Activated CD8-positive, alpha-beta memory T cell treated with anti-CD3 and anti-CD28 coated beads, Interleukin-2, amount 50 U/mL, for 1 hour (primary cell): Measurements from ENCODE around the gene KRTDAP.

ENCODE experiments used
- DNase-seq: peaks from one replicate; pipeline ENCODE4 v3.0.0-alpha.2; 2020; ENCODE audit errors: extremely low read depth

KRTDAP gene

DNA sequence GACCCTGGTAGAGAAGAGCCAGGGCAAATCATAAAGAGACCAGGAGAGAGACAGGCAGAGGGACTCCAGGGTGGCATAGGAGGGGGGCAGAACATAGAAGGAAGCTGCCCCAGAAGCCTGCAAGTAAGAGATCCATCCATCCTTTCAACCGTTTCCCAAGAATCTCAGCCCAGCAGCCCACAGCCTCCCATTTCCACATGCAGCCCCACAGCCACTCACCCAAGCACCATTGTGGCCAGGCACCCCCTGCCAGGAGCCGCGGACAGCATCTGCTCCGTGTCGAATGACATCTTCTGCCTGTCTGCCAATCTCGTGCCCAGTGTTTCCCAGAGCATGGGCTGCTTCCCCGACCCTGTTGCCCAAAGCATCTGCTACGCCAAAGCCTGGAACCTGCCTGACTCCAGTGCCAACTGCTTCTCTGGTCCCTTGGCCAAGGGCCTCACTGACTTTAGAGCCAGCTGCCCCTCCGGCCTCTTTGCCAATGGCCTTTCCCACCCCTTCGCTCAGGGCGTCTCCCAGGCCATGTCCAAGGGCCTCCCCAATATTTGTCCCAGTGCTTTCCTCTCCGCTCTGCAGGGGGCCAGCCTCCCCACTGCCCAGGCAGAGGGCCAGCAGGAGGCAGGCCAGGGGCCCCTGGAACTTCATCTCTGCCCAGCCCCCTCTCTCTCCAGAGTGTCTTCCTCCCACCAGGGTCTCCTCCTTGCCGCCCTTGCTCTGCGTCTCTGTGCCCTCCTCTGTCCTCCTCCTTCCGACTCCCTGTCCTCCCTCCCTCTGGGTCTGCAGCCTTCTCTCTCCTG is 22.8 kb upstream of the KRTDAP start:
- no peak for DNase-seq

DNA sequence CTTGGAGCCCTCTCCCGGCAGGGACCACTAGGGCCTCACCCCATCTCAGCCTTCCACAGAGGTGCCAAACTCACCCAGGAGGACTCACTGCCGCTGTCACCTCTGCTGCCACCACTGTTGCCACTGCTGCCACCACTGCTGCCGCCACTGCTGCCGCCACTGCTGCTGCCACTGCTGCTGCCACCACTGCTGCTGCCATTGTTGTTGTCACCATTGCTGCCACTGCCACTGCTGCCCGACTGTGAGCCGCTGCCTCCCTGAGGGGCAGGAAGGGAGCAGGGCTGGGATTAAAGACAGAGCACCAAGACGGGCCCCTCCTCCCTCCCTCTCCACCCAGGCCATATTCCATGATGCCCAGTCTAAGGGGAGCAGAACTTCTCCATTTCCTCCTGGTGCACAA is 21.1 kb upstream of the KRTDAP start:
- DNase-seq = no peak

DNA sequence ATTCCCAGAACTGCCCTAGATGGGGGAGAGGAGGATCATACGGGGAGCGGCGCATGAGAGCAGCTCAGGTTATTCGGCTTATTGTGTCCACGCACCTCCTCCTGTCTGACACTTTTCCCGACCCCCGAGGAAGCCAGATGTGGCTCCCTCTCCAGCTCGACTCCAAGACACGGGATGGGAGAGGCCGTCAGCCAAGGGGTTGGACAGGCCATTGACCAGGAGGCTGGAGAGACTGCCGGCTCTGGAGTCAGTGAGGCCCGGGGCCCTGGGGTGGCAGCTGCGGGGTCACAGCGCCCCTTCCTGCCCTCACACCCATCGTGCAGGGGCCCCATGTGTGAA is 20.3 kb upstream of the KRTDAP start:
- DNase-seq = no peak

DNA sequence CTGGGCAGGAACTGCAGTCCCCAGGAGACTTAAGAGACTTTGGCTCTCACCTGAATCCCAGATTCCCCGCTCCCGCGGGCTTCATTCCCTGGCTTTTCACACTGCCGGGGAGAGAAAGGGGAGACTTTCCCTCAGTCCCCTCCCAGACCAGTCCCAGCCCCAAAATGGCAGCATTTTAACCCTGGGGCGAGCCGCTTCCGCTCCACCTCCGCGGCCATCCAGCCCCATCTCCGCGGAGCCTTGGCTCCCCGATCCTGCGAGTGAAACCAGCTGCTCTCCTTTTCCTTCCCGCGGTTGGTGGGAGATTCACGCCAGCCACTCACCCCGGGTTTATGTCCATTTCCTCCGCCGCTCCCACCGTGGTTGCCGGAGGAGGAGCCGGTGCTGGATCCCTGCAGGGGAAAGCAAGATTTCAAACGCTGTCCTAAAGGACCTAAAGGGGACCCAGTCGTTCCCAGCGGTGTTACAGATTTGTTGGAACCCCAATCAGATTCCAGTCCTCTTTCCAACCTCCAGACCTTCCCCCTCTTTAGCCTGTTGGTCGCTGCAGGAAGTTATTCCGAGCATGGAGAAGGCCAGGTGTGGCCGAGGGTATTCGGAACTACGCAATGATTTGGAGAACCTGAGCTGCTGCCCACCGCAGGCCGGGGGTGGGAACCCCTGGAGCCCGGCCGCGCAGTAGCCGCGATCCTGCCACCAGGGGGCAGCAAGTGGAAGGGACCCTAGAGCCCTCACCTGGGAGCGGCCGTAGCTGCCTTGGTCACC is 19.8 kb upstream of the KRTDAP start:
- DNase-seq = peak; percentile 33

DNA sequence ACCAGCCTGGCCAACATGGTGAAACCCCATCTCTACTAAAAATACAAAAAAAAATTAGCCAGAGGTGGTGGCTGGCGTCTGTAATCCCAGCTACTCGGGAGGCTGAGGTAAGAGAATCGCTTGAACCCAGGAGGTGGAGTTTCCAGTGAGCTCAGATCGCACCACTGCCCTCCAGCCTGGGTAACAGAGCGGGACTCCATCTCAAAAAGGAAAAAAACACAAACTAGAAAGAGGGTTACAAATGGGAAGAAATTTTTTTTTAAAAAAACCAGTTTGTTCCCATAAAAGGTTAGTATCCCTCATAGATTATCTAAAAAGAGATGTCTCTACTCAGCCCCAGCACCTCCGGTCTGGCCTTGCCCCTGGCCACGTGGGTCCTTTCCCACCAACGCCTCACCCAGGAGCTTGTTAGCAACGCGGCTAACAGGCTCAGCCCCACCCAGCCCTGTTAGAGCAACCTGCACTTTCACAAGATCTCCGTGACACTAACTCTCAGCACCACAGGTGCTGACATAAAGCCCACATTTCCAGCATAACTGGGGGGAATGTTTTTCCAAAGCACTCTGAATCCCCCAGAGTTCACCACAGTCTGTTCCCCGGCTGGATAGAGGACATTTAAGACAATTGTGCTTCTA is 18.9 kb upstream of the KRTDAP start:
- DNase-seq = no peak

DNA sequence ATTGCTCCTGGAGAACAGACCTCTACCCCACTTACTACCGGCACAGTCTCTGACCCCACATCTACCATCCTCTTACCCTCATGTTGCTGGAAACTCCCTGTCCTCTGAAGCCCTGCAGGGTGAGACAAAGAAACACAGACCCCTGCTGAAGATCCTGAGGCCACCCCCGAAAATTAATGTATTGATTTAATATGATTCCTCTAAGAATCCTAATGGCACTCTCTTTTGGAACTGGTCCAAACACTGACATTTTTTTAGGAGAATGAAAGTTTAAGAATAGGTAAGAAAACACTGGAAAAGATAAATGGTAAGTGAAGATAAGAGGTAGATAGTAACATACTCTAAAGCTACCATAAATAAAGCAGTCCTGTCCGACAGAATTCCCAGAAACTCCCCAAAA is 17.9 kb upstream of the KRTDAP start:
- DNase-seq = no peak

DNA sequence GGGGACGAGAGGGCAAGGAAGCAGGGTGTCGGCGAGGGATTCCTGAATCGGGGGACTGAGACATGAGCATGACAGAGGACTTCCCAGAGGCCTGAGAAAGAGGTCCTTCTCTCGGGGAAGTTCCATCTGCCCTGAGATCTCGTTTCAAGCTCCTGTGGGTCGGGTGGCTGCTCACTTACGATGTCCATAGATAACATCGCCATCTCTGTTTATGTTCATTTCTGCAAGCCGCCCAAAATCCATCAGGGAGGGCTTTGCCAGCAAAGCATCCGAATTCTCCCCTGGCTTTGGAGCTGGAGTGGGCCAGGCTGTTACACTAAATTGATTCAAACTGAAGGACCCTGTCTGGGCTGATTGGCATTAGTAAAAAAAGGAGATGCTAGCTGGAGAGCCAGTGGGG is 17.3 kb upstream of the KRTDAP start:
- no peak for DNase-seq

DNA sequence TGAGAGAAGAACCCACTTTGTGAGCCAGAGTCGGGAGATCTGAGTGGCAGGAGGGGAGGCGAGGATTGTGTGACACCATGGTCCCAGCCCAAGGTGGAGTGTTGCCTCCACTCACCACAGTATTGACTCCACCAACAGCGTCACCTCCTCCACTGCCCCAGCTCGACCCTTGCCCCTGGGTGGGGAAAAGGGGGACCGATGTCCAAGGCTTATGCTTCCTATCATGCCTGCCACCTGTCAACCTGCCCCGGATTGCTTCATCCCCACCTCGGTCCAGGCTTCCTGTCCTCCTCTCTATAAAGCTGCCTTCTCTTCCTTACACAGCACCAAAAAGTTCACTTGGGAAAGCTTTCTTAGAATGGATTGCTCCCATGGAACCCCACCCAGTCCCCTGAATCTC is 15.7 kb upstream of the KRTDAP start:
- no peak for DNase-seq

DNA sequence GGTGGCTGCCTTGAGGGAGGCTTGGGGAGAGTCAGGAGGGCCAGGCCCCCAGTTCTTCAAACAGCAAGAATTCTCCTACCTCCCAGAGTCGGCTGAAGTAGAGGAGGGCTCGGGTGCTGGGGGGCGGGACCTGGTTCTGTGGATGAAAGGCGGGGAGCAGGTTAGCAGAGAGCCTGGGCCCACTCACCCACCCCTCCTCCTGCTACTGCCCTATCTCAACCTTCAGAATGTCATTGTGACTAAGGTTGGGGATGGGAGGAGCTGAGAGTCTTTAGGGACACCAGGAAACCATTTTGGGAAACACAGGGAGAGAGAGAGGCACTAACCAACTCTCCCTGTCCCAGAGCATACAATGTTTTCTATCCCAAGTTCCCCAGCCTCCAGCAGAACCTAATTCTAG is 12.5 kb upstream of the KRTDAP start:
- no peak for DNase-seq

DNA sequence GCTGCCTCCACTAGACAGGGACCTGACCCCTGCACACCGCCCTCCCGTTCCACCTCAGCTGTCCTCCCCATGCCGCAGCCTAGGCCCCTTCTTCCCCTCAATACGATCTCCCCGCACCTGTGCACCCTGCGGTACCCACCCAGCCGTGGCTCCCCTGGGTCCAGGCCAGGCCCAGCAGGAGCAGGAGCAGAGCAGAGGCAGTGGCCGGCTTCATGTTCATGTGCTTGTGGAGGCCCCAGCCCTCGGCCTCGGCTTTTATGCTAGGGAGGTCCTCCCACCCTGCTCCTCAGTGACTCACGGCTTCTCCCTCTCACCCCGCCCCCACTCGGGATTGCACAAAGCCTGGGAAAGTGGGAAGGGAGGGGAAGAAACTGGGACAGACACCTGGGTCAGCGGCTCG is 11.4 kb upstream of the KRTDAP start:
- no peak for DNase-seq

DNA sequence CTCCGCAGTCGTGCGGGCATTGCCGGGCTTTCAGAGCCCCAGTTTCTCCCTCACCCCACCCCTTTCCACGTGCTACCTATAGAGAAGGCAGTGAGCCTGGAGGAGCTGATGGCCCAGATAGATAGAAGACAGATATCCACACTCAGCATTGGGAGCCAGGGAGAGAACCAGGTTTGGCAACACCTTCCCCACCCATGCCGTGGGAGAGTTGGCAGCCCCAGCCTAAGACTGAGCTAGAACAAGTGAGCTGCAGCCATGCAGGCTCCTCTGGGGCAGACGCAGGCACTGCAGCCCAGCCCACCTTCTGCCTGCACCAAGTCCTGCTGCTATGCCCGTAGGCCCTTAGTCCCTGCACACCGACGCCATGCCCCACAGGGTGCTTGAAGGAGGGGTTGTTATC is 10.3 kb upstream of the KRTDAP start:
- no peak for DNase-seq

DNA sequence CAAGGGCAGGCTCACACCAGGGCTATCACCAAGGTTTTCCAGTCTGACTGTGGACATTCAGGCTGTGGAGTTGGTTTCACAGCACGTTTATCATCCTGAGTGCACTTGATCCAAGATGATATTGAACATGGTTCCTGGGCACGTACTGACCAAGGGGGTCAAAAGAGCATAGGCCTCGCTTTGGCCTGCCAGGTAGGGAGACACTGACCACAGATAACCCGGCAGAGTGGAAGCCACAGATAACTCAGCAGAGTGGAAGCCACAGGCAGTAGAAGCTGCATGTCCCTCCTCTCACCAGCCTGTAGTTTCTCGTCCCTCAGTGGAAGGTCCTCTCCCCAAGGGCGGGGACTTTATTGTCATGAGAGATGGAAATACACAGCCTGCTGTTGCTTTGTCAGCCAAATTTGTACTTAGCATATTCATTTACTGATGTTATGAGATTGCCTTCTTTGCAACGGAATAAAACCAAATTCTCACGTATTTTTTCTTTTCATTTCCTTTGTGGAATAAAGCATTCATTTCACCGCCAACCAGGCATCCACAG is 8.8 kb upstream of the KRTDAP start:
- DNase-seq = no peak

DNA sequence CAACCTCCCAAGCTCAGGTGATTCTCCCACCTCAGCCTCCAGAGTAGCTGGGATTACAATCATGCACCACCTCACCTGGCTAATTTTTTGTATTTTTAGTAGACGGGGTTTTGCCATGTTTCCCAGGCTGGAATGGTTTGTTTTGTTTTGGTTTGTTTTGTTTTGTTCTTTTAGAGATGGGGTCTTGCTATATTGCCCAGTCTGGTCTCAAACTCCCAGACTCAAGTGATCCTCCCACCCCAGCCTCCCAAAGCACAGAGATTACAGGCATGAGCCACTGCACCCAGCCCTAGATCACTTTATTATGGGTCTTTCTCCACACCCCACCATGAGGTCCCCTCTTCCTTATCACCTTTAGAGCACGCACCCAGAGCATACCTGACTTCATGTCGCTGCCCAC is 8.0 kb upstream of the KRTDAP start:
- DNase-seq = no peak

DNA sequence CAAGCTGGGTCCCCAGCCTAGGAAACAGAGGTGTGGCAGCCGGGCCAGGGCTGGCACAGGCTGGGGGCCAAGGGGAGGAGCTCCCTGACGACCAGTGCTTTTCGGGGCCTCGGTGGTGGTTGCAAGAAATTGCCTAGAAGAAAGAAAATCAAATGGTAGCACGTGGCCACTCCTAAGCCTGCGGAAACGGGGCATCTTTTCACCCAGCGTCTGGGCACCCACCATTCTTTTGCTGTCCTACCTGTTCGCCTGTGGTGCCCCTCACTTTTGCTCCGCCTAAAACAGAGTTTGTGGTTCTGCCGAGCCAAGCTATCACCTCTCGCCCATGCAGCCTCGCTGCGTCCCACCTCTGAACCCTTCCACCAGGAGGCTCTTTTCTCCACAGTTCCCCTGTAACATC is 7.1 kb upstream of the KRTDAP start:
- DNase-seq = no peak

DNA sequence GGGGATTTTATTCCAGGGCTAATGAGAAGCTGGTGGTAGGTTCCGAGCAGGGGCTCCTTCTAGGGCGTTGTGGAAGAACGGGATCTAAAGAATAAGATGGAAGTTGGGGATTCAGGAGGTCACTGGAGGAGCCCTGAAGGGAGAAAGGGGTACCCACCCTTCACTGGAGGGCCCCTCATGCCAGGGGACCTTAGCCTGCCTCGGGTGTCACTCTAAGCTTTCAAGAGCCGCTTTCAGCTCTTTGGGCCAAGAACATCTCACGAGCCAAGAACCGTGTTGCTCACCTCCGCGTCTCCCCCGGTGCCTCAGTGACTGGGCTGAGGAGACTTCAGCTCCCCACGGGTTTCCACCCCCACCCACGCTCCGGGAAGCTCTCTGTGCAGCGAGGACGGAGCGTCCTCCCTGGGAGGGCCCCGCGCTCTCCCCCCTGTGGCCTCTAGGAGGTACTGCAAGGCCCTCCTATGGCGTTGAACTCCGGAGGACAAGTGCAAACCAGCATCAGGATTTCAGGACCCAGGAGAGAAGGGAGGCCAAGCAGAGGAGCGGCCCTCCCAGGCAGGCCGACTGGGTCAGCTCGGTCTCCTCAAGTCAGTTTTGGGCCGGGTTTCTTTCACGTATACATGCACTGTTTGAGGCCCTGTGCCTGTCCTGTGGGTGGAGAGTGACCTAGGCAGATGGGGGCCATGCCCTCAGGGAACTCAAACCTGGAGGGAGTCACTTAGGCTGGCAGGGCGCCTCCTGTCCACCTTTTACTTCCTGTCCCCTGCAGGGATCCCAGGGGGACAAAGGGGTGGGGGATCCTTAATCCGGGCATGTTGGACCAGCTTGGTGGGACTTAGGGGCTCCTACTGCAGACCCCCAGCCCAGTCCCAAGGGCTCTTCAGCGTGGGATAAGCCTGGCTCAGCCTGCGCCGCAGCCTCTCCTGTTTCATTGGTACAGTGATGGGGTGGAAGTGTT is 5.1 kb upstream of the KRTDAP start:
- DNase-seq = peak; percentile 36

DNA sequence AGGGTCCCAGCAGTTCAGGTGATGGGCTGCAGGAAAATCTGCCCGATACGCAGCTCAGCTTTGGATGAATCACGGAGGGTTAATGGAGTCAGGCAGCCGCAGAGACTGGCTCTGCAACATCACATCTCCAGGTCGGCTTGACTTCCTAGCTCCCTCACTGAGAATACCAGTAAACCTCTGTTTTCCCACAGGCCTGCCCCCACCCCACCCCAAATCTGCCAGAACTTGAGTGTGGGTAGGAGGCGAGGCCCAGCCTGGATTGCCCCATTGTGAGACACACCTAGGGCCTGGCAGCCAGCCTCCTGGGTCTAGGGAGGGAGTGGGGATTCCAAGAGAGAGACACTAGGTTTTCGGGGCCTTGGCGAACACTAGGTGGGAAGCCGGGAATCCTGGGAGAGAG is 3.7 kb upstream of the KRTDAP start:
- no peak for DNase-seq

DNA sequence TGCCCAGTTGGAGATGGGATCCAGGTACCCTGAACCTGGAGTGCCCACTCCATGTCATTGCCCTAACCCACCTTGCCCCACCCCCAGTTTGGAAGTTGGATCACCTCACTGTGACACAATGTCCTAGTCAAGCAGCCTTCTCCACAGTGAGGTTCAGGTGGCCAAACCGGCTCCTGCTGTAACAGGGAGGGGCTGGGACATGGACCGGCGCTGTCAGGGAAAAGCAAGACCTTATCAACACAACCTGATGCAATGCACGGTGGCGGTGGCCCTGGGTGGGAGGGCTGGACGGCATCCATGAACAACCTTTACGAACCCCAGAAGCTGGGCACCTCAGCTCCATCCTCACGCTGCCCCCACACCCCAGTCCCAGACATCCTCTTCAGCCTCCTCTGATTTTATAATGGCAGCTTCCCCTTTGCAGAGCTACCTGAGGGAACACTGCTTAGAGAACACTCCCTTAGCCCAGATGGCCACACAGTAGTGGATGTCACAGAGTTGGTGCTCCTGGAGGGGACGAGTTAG is 1.6 kb upstream of the KRTDAP start:
- DNase-seq = no peak

DNA sequence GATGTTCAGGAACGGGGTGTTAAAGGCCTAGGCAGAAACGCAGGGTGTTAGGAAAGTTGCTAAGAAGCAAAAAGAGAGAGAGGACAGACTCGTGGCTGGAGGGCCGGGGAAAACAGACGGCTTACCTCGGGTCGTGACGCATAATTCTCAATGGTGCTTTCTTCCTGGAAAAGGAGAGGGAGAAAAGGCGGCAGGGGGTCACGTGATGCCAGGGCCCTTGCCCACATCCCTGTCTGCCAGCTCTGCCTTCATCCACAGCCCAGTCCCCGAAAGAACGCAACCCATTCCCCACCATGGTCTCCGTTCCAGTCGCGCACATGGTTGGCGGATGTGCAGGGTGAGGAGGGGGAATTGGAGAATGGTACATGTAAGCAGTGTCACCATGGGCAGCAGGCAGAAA is 1.6 kb downstream of the KRTDAP start:
- no peak for DNase-seq

DNA sequence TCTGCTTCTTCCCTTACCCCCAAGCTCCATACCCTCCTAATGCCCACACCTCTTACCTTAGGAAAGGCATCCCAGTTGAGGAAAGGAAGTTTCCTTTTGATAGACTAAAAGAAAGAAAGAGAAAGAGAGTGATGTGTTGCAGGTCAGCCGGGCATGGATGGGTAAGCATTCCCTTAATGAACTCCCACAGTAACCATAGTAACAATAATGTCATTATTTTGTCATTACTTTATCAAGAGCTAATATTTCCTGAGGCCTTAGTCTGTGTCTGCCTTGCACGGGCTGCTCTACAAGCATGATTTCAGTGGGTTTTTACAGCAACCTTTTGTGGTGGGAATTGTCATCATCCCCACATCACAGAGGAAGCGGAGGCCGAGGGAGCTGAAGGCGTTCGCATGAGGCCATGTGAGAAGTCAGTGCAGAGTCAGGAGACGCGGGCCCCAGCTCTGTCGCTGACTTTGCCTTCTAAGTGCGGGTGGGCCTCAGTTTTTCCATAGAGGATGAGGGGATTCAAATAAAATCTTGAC is 2.5 kb downstream of the KRTDAP start:
- DNase-seq = no peak

DNA sequence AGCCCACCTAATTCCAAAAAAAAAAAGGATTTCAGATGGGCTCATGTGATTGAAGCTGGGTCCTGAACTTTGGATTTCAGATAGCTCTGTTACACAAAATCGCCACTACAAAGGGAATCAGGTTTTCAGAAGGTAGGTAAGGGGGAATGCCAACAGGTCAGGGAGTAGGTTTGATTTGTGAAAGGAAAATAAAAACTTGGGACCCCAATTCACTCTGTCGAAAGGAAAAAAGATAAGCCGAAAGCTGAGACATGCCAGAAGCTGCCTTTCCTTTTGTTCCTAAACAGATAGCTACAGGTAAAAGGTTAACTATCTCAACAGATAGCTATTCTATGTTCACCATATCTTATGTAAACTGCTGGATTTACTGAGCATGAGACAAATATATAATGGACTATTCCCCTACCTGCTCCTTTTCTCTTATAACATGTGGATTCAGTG is 4.0 kb downstream of the KRTDAP start:
- DNase-seq = no peak
